HG03159 (cell line): ENCODE measurements around the gene MRPL51.

Experiments used
- ATAC-seq: cut with Tn5 transposase; IDR thresholded peaks from one replicate; pipeline ENCODE4 v1.9.1; 2021; ENCODE audit warnings: mild to moderate bottlenecking, moderate library complexity; ENCODE audit not compliant: unreplicated experiment

Gene MRPL51

DNA sequence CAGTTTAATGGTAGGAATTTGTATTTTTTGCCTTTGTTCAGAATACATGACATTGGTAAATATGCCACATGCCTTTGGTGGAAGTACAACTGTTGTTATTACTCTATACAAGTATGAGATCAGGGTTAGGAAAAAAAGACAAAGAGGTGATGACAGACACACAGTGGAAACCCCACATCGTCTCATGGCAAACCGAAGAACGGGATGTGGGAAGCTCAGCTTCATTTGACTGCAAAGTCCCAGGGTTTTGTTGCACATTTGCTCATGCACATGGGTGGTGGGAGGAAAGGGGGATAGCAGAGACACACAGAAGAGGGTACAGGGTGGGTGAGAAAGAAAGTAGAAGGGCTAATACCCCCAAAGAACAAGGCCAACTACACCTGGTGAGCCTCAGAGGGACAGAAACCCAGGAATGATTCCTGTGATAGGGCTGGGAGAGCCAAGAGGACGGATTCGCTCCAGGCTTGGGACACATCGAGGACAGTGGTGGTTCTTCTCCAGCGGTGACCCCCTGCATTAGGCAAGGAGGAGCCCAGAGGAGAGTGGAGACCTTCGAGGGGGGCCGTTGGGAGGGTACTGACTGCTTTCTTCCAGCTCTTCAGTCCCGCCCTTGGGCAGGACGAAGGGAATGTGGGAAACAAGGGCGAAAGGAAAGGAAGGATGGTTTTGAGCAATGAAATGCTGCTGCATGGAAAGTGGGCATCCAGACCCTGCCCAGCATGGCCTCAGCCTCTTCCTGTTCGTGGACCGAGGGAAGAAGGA lies 30.6 kb downstream of the MRPL51 start:
- no peak for ATAC-seq

DNA sequence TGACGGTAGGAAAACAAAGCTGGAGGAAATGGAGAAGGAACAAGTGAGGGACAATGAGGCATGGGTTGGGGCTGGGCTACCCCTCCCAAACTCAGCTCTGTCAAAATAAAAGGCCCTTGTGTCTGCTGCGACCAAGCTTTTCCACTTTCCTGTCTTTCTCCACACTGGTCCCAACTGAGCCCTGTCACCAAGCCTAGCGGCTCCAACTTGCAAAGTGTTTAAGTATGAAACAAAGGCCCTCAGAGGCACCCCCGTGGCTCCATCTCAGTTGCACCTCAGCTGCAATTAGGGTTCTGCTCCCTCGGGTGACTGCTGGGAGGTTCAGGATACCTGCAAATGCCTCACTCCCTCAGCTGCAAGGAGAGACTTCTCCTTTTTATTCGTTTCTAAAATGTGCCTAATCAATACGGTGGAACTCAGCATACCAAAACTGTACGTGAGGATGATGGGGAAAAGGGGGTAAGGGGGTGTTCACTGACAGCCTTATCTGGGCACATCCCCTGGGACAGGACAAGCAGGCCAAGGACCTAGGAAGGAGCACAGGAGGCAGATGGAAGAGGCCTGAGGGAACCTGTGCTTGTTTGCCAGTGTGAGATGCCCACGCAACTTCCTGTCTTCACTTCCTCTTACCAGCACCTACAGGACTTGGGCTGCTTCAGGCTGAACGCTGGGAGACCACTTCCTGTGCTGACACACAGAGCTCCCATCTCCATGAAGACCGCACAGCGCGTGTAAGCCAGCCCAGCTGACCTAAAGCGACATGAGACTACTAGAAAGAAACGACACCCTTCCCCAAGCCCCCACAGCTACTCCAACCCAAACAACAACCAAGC lies 31.4 kb downstream of the MRPL51 start:
- peak; percentile 69 for ATAC-seq

DNA sequence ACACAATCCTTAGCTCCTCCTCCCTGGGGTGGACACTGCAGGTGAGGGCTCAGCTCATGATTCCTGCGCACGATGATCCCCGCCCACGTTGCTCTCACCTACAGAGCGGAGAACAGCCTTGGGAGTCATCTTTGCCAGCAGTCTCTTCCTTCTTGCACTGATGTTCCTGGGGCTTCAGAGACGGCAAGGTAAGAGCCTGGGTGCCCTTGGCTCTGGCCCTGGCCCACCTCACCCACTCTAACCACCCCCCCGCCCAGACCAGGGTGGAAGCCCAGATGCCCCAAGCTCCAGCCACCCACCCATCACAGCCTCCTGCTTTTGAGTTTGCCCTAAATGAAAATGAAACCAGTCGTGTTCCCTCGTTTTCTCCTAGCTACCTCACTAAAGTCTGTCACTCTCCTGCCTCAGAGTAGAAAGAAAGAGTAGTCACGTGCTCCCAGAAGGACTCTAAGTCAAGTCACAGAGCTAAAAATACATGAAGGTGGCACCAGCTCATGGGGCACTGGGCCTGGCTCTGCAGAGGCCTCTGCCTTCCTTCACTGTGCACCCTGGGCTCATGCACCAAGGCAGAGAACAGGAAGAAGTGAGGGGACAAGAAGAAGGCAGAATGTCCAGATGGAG lies 32.2 kb downstream of the MRPL51 start:
- no peak for ATAC-seq

DNA sequence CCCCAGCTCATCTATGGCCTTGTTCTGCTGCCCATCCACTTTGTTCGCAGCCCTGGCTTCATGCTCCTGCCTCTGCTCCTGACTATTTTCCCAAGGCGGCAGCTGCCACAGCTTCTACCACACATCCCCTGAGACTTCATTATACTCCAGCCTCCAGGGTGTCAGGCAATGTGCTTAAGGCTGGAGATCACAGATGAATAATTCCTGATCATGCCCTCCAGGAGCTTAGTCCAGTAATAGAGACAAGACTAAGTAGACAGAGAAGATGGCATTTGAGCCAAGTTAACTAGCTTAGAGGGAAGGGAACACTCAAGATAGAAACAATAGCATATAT lies 34.1 kb downstream of the MRPL51 start:
- ATAC-seq: no peak

DNA sequence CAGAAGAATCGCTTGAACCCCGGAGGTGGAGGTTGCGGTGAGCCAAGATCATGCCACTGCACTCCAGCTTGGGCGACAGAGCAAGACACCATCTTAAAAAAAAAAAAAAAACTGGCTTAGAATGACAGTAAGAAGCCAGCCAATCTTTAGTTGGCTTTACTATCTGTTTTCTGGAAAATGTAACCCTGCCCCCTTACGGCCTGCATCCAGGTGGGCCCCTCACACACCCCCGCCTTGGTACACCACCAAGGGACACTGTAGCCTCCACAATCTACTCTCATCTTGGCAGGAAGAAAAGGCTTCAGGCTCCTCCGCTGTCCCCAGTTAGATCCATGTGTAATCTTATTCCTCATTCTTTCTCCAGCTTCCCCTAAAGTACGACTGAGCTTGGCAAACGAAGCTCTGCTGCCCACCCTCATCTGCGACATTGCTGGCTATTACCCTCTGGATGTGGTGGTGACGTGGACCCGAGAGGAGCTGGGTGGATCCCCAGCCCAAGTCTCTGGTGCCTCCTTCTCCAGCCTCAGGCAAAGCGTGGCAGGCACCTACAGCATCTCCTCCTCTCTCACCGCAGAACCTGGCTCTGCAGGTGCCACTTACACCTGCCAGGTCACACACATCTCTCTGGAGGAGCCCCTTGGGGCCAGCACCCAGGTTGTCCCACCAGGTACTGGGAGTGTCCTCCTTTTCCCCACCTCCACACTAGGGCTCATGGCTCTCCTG lies 34.6 kb downstream of the MRPL51 start:
- no peak for ATAC-seq

DNA sequence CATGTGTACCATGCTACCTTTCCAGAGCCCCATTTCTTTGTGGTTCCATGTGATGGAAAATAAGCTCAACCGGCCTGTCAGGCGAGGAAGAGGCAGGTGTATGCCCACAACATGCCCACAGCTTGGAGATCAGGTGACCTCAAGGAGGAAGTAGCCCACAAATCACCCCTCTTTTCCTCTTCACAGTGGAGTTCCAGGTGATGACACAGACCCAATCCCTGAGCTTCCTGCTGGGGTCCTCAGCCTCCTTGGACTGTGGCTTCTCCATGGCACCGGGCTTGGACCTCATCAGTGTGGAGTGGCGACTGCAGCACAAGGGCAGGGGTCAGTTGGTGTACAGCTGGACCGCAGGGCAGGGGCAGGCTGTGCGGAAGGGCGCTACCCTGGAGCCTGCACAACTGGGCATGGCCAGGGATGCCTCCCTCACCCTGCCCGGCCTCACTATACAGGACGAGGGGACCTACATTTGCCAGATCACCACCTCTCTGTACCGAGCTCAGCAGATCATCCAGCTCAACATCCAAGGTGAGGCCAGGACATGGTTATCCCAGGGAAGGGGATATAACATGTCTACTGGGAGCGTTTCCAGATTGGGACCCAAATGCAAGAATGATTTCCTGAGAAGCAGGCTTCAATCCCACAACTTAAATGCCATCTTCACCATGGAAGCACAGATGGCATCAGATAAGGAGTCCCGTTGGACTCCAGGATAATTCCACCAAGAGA lies 35.7 kb downstream of the MRPL51 start:
- no peak for ATAC-seq

DNA sequence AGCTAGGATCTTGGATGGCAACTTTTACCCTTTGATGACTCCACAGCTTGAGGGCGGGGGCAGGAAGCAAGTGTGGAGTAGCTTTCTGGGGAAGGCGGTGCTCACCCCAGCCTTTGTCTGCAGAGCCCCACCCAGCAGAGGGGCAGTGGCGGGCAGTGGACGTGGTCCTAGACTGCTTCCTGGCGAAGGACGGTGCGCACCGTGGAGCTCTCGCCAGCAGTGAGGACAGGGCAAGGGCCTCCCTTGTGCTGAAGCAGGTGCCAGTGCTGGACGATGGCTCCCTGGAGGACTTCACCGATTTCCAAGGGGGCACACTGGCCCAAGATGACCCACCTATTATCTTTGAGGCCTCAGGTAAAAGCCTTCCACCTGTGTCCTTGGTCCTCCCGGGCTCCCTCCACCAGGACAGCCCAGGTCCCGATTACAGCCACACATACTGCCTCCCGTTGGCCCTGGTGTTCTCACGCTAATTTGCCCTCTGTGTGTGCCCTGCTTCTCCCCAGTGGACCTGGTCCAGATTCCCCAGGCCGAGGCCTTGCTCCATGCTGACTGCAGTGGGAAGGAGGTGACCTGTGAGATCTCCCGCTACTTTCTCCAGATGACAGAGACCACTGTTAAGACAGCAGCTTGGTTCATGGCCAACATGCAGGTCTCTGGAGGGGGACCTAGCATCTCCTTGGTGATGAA lies 40.0 kb downstream of the MRPL51 start:
- no peak for ATAC-seq

DNA sequence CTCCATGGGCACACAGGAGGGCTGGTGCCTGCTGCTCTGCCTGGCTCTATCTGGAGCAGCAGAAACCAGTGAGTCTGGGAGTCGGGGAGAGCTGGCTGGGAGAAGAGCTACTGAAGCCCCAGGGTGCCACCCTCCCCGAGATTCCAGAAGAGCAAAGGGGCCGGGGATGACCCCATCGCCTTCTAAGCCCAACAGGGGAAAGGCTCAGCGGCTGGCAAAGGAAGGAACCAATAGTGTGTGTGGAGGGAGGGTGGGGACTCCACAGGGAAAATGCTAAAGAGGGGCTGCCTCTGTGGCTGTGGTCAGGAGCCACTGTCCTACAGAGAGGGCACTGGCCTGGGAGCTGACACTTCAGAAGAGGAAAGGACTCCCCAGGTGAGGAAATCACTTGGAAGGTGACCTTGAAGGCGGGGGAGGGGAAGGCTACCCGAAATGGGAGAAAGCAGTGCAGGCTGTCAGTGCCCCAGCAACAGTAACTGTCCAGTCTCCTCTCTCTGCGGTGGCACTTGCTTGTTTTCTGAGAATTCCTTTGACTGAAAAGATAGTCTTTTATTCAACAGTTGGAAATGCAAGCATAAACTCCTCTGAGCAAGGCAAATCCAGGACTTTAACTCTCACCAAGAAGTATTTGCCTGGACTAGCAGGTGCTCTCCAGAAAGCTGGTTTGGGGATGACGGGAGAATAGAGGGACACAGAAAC lies 40.7 kb downstream of the MRPL51 start:
- ATAC-seq: no peak

DNA sequence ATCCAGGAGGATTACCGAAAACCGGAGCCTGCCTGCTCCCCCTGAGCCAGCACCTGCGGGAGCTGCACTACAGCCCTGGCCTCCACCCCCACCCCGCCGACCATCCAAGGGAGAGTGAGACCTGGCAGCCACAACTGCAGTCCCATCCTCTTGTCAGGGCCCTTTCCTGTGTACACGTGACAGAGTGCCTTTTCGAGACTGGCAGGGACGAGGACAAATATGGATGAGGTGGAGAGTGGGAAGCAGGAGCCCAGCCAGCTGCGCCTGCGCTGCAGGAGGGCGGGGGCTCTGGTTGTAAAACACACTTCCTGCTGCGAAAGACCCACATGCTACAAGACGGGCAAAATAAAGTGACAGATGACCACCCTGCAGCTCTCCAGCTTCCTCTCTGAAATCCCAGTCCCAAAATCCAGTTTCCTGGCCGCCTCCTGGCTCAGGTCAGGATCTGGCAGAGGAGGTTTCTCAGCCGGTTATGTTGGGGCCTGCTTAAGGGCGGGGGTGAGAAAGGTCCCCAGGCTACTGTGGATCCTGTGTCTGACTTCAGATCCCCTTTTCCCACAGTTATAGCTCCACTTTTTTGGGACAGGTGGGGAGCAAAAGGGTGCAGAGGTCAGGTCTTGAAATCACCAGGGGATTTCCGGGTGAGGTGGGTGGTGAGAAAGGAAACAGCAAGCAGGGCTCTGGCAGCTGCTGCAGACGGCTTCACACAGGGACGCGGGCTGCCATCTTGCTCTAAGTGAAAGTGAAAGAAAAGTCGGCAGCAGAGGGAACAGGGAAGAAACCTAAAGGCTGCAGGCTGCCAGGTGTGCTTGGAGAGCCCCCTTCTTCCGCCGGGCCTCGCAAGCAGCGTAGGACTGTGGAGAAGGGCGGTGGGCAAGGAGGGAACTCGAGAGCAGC lies 41.5 kb downstream of the MRPL51 start, which contains the start of gene TAPBPL:
Gene TAPBPL (plus strand): TSS at position 695 of the 897 bp plus-strand sequence. CDS start 207 bp downstream, outside the sequence.
- ATAC-seq: peak; percentile 68

DNA sequence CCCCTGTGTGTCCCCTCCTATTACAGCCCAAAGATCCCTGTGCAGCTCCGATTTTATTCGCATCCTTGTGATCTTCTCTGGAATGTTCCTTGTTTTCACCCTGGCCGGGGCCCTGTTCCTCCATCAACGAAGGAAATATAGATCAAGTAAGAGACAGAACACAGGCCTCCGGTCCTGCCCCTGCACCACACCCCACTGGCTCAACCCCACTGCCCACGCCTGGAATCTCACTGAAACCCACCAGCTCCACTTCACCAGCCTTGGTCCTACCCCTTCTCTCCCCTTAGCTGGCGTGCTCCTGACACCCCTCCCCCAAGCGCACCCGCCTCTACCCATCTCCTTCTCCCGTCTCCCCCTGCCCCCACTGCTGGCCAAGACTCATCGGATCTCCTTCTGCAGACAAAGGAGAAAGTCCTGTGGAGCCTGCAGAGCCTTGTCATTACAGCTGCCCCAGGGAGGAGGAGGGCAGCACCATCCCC lies 42.2 kb downstream of the MRPL51 start:
- no peak for ATAC-seq

DNA sequence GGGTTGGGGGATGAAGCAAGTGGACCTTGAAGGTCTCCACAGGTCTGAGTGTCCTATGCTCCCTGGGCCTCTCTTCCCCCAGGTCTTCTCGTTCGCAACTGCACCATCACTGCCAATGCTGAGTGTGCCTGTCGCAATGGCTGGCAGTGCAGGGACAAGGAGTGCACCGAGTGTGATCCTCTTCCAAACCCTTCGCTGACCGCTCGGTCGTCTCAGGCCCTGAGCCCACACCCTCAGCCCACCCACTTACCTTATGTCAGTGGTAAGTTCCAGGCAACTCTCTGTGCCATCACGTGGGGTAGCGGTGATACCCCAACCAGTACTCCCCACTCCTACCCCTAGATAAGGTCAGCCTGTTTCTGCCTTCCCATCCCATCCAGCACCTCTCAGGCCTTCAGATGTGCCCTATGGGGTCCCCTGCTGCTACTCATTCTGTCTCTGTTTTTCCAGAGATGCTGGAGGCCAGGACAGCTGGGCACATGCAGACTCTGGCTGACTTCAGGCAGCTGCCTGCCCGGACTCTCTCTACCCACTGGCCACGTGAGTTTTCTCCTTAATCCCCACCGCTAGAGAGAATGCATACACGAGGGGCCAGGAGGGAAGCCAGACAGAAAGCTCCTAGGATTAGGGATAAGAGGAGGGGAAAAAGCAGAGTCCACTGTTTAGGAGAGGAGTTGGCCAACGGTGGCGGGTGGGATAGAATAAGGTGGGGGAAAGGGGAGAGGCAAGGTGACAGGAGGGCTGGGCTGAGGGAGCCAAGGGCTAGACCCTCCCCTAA lies 42.8 kb downstream of the MRPL51 start:
- no peak for ATAC-seq

DNA sequence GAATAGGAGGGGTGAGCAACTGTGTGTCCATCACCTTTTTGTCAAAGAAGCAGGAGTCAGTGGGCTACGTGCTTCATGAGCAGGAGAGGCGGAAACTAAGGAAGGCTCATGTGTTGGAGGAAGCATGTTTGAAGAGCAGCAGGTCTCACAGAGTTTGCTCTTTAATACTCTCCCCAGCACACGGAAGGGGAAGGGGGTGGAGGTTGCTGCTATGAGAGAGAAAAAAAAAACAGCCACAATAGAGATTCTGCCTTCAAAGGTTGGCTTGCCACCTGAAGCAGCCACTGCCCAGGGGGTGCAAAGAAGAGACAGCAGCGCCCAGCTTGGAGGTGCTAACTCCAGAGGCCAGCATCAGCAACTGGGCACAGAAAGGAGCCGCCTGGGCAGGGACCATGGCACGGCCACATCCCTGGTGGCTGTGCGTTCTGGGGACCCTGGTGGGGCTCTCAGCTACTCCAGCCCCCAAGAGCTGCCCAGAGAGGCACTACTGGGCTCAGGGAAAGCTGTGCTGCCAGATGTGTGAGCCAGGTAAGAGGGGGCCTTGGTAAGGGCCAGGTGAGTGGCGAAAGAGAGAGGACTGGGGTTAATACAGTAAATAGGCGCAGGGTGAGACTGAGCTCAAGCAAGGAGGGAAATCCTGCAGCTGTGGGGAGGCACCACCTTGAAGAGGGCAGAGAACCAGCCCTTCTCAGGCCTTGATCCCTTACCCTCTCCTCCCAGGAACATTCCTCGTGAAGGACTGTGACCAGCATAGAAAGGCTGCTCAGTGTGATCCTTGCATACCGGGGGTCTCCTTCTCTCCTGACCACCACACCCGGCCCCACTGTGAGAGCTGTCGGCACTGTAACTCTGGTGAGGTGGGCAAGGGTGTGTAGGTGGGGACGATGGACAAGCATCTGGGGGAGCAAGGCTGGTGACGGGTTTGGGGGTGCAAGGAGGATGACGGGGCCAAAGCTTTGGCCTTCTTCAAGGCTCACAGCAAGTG lies 48.1 kb downstream of the MRPL51 start, which contains the start of gene CD27:
Gene CD27 (plus strand): TSS at position 252 of the 985 bp plus-strand sequence. CDS start 141 bp downstream, at position 393.
- no peak for ATAC-seq

DNA sequence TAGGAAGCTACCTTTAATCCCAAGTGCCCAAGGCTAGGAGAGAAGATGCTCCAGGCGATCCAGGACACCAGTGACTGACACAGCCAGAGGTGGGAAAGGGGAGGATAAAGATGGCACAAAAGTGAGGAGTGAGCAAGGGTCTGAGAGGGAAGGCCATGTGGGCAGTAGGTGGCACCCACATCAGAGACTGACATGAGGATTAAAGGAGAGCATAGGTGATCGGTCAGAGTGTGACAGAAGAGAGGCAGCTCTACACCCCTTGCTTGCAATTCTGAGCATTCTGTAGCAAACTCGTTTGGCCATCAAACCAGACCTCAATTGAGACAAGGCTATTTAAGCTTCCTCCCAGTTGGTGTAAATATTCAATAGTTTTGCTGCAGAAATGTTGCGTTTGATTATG lies 49.0 kb downstream of the MRPL51 start:
- ATAC-seq: no peak

DNA sequence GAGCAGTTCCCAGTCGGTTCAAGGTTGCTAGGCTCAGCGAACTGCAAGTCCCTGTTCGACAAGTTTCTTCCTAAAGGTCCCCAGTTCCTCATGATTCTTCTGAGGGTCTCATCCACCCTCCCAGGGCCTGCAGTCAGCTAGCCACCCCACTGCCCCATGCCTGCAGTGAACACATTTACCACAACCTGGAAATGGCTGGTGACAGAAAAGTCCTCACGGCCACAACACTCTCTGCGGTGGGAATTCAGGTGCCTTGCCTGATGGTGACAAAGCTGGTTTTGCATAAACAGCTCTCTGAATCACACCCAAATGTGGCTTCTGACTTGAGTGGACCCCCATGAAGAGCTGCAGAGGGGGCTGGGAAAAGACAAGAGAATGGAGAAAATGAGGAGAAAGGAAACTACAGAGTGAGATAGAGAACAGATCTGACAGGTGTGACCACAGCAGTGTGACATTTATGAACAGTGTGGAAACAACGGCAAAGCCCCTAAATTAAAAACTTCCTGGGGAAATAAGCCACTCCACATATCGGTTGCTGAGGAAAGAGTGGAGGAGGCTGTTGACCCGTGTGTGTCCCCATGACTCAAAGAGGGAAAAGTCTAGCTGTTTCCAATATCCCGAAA lies 49.6 kb downstream of the MRPL51 start:
- ATAC-seq: no peak

DNA sequence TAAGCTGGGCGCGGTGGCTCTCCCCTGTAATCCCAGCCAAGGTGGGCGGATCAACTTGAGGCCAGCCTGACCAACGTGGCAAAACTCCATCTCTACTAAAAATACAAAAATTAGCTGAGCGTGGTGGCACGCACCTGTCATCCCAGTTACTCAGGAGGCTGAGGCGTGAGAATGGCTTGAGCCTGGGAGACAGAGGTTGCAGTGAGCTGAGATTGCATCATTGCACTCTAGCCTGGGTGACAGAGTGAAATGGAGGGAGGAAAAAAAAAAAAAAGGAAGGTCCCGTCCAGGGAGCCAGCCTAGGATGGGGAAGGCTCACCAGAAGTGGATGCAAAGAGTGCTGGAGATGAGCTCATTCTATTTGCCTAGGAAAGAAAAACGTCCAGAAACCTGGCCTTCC lies 50.2 kb downstream of the MRPL51 start:
- no peak for ATAC-seq
